NCI-H1092 treated with DMSO at 0.1 percent for 48 hours (cell line): ENCODE measurements around the gene ATXN1.

Experiments
- DNase-seq: peaks from one replicate; lab custom pipeline; 2025; lab: John Stamatoyannopoulos, UW

Gene ATXN1

DNA sequence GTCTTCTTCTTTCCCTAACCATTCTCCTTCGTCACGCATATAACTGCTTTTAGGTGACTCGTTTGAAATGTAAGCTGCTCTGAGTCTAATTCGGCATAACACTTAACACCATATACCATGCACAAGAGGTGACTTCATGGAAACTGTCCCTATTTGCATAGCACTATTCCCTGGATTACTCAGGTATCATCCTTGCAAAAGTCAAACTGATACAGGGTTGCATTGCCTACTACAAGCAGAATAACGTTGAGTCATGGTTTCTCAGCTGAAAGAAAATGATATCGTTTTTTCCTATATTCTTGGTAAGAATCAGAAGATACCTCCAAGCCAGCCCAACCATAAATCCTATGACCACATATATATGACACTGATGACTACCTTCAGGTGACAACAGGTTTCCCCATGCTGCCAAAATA, 227.5 kb downstream of the ATXN1 start:
- no peak for DNase-seq

DNA sequence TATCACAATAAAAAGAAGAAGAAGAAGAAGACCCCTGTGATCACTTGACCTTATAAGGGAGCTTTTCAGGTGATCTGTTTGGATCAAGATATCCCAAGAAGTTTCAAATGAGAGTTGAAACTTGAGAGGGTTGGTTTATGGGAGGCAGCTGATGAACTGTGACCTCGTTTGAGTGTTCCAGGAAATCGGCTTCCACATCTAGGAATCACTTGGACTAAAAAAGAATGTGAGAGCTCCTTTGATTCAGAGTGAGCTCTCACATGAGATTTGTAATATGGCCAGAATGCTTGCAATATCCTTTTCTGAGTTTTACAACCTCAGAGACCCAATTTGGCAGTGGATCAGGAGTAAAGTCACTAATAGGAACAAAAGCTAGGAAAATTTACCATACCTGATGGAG, 228.1 kb downstream of the ATXN1 start:
- DNase-seq = no peak

DNA sequence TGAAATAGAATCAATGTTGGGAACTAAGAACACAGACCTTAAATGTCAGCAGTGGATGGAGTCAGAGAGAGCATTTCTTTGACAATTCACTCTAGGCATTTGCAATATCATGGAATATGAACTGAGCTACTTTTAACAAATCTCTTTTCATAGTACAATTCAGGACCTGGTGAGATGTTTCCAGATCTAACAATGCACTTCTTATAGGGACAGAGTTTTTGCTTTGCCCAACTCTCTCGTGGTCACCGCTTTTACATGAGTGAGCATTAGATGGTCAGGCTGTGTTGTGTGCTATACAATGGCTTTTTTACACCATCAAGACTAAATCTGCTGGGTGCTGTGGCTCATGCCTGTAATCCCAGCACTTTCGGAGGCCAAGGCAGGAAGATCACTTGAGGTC, 233.6 kb downstream of the ATXN1 start:
- DNase-seq = no peak

DNA sequence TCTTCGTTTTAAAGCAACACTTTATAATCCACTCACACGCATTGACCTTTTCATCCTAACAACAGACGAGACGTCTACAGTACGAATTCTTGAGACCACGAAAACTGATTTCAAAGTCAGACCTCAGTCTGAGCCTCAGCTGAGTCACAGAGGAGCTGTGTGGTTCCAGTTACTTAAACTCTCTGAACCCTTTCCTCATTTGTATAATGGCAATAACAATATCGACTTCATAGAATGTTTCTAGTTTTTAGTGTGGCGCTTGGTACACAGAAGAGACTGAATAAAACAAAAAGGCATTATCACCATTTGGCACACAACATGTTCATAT, 236.9 kb downstream of the ATXN1 start:
- DNase-seq = no peak

DNA sequence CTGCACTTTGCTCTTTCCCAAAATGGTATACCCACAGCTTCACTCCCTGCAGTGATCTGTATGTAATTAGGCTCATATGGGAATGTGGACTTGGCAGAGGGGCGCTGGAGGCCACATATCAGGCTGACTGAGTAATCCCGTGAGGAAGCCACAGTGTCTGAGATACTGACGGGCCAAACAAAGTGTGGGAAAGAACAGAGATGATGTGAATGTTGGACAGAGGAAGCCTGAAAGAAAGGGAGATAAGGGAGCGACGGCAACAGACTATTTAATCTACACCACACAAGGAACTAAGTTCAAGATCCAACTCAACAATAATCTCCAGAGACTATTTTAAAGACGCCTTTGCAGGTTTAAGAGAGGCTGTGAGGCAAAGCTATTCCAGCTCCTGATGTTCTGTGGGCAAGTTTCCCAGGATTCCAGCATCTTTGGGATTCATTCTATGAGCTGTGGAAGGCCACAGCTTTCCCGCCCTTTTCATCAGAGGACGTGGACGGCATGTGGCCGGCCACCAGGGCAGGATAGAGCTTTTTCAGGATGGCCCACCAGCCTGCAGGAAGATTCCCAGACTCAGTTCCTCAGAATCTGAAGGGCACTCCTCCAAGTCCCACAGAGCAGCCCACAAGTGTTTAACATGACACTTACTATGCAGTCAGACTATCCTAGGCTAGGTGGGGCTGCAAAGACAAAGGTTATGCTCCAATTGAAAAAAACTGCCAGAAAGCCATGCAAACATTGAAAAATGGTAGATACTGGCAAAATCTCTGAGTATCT, 237.5 kb downstream of the ATXN1 start:
- DNase-seq = no peak

DNA sequence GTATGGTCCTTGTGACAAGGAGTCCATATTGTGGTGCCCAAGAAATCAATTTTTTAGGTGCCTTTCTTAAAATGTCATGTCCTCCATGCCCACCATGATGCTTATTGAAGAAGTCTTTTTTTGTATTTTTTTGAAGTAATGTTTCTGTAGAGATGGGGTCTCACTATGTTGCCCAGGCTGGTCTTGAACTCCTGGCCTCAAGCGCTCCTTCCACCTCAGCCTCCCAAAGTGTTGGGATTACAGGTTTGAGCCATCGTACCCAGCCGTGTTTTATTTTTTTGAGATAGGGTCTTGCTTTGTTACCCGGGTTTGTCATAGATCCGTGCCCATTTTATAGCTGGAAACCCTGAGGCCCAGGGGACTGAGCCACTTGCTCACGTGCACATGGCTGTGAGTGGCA, 238.3 kb downstream of the ATXN1 start:
- no peak for DNase-seq

DNA sequence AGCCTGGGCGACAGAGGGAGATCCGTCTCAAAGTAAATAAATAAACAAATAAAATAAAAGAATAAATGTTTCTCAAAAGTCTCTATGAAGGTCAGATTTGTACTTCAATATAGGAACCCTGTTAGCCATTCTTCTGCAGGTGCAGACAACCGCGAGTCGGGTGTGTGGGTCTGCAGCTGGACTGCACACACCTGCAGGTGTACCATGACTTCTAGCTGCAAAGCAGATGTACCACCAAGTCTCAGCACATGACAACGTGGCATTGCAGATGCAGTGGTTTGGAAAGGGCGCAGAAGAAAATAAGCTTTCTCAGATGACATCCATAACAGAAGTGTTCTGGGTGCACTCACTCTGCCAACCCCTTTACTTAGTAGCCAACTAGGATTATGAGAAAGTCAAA, 239.7 kb downstream of the ATXN1 start:
- no peak for DNase-seq

DNA sequence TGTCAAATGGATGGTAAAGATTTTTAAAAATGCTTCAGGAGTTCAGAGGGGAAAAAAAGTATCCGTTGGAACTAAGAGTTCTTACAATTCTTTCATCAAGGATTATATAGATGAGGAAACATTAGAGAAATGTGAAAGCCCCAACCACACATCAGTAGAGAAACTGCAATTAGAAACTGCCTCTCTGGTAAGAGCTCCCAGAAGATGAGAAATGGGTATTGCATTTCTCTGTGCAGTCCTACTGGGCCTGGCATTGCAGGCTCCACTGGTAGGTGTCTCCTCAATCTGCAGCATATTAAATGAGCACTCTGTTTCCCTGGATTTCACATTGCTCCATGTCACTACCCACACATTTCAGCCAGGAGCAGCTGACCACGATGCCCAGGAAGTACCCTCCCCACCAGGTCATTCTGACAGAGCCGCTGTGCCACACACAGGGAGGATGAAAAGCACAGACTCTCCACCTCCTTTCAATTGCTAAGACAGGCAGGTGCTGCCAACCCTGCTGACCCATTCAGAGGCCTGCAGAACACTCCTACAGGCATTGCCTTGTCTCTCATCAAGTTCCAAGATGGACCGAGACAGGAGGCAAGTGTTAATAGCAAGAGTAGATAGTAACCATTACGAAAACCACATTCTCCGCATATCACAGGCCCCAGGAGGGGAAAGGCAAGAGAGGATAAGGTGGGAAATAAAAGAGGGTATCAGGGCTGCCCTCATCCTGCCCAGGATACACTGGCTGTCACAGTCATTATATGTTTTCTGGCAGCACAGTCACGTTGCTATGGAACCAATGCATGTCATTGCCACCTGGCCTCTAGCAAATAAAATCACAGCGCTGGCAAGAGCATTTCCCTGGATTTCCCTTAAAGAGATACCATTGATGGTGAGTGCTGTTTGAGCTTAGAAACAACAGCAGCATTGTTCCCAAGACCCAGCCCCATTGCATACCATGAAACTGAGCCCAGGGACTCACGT, 241.7 kb downstream of the ATXN1 start:
- no peak for DNase-seq

DNA sequence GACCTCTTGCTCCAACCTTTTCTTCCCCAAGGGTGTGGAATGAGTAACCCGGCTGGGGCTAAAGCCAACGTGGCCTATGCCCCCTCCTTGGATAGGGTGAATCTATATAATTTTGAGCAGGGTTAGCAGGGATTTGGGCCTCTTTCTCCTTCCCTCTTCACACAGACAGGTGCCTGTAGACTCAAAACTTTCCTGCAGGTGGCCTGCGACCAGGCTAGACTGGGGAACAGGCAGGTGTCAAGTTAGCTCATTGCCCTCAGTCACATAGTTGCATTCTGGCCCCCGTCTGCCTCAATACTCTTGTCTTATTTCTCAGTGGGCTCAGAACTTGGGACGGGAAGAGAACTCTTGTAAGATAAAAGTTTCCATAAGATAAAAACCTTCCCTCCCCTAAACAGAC, 243.0 kb downstream of the ATXN1 start:
- DNase-seq = no peak

DNA sequence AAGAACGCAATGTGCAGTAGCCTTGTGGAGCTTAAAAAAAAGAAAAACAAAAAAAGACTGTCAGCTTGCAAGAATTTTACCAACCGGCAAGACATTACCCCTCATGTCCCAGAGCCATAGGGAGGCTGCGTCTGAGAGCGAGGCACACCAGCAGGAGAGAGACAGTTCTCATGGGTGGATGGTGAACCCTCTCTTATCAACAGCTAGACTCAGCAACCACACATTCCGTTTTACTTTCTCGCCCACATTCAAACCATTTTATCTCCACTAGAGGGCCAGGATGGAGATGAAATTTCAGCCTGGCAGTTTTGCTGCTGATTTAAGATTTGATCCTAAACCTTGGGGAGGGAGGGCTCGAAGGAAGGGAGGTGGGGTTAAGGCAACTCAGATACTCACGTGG, 247.0 kb downstream of the ATXN1 start:
- no peak for DNase-seq

DNA sequence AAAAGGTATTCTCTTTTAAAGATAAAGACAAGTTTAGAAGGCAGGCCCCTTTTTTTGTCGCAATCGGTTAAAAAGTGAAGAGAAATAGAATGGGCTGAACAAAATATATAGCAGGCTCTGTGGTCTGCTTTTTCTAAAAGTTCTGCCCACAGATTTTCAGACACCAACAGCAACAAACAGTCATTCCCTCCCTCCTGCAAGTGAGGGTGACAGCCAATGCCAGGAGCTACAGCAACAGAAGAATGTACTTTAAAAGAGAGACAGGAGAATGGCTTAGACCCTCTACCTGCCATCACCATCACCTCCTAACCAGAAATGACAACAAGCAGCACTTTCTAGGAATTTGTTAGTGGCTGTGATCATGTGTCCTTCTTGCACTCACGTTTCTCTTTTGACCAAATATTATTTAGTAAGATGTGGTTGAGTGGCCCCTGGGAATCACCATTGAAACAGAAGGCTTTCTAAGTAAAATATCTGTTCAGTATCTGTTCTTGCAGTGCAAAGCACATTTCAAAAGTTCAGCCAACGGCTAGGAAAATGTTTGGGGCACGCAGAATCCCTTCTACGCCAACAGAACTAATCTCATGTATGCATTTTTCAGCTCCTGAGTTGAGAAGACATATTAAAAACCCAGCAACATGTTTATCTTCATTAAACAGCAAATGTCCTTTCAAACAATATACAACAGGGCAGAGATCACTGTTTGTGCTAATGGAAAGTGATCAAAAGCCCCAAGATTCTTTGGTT, 248.5 kb downstream of the ATXN1 start:
- DNase-seq = no peak

DNA sequence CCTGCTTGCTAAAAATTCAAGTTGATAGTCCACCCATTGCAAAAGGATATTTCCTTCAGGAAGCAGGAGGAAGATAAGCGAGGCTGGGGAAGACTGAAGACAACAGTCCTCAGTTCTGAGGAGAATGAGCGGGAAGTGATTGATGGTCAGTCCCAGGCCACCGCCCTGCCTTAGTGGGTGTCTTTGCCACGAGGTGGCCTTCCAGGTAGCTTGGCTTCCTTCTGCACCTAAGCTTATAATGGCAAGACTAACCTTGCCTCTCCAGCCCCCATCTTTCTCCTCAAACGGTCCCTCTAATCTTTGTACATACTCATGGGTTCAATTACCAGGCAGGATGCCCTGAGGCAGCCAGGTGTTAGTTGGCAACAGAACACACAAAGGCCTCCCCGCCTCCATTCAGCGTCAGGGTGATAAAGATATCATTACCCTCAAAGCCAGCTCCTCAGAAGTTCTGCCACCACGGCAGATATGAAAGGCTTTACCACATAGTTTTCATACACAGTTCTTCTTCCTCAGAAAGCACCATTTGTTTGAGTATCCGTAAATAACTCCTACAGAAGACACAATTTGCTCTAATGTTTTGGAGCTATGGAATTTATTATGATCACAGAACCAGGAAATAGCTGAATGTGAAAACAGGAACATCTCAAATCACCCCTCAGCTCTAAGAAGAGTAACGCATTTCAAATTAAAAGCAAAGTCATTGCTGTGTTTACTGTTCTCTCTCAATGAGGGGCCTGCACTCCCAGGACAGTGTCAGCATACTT, 249.4 kb downstream of the ATXN1 start:
- DNase-seq = no peak

DNA sequence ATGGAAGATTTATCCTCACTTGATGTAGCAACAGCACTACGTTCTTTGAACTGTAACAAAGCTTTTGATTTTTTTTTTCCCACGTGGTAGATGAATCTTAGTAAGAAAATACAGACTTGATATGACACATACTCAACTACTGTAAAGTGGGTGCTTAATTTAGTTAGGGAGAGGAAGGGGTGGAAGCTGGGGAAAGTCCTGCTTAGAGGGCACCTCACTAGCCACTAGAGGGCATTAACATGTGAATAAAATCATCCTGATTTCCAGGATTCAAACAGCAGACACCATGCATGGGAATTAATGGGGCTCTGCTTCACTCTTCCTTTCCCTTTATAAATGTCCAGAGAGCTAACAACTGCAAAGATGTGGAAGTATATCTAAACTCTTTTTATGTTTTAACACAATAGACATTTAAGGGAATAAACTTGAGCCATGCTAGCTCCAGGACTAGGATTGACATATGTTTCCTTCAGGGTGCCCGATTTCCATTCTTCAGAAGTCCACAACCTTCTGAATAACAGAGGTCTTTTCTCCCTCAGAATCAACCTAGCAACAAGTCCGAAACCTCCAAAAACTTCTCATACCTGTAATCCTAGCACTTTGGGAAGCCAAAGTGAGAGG, 250.1 kb downstream of the ATXN1 start:
- DNase-seq = no peak

DNA sequence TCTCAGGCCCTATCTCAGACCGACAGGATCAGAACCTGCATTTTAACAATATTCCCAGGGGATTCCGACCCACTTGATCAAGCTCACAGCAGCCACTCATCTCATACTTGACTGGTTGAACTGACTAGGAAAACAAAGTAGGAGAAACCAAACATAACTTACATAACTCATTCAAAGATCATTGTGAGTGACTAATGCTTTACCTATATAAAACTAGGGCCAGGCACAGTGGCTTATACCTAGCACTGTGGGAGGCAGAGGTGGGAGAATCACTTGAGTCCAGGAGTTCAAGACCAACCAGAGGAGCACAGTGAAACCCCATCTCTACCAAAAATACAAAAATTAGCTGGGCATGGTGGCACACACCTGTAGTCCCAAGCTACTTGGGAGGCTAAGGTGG, 251.0 kb downstream of the ATXN1 start:
- no peak for DNase-seq

DNA sequence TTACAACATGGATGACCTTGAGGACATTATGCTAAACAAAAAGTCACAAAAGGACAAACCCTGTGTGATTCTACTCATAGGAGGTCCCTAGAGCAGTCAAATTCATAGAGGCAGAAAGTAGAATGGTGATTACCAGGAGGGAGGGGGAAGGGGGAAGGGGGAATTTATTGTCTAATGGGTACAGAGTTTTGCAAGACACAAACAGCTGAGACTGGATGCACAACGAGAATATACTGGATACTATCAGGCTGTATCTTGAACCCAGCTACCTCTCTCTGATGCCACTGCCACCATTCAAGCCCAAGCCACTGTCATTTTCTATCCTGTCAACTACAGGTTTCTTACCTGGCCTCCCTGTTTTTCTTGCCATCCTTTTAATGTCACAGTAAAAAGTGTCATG, 252.3 kb downstream of the ATXN1 start:
- no peak for DNase-seq

DNA sequence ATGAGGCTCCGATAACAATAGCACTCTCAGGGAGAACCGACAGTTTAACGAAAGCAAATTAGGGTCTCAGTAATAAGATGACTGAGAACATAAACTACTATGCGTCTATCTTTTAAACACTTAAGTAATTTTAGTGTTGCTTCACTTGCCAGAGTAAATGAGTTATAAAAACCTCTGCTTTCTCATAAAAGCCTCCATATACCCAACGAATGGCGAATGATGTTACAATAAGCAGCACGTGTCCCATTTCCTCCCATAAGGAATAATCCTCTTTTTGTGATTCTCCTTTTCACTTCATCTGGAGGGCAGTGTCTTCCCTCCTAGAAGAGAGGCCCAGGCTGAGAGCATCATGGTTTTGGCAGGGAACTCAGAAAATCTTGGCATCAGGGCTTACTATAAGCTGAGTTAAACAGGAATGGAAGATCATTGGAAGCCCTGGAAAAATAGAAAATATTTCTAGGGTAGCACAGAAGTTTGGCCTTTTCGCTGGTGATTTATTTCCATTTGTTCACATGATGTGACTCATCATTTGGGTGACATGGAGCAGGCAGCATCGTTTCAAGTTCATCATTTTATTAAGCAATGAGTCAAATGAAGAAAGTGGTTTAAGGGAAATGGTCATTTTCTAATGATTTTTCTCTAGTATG, 255.4 kb downstream of the ATXN1 start:
- no peak for DNase-seq

DNA sequence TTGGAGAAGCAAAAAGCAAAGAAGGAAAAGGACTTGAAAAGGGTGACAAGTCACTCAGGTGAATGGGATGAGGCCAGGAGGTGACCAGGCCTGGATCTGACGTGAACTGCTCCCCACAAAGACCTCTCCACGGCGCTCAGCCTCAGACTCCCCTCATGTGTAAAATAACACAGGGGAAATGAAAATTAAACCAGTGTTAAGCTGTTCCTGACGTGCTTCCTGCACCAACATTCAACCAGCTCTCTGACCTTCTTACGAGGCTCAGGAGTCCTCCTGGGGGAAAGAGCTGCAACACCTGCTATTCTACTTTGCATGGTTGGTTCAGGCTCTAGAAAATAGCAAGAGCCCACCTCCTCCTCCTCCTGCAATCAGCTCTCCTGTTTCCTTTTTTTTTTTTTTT, 256.7 kb downstream of the ATXN1 start:
- DNase-seq = no peak

DNA sequence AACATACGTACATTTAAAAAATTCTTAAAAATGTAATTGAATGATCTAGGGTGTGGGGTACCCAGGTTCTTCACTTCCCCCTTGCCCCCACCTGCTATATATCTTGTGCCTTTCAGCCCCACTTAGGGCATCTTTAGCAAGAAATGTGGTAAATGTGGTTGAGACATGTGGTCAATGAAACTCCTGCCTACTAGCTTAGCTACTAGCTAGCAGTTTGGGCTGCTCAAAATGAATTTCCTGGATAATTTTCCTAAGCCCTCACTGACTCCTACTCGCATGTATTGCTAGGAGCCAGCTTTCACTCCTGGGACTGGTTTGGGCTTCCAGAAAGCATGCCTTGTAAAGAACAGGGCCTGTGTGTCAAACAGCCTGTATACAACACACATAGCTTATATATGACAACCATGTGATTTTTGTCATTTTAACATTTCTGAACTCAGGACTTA, 257.3 kb downstream of the ATXN1 start:
- DNase-seq = no peak

DNA sequence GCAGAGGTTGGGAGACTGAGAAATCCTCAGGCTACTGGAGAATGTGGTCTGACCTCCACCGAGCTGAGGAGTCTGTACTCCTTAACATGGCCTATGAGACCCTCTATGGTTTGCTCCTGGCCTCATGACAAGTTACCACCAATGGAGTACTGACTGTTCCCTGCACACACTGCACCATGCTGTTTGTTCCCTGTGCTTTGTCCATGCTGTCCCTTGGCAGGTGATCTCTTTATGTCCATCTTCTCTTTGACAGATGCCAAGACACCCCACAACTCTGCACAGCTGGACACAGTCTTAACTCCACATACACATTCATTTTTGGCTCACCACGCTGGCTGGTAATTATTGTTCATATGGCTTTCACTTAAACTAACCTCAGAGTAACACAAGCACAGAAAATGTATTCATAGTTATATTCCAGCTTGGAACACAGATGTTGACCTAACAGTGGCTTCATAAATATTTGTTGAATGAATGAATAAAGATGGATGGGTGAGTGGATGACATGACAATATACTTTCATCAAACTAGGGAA, 258.0 kb downstream of the ATXN1 start:
- no peak for DNase-seq

DNA sequence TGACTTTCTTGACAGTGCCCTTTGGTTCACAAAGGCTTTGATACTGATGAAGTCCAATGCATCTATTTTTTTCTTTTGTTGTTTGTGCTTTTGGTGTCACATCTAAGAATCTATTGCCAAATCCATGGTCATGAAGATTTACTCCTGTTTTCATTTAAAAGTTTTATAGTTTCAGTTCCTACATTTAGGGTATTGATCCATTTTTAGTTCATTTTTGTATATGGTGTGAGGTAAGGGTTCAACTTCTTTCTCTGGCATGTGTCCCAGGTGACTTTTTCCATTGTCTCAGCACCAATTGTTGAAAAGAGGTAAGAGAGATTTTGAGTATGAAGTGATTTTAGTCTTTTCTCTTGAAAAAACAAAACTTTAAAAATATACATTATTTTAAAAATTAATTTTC, 262.3 kb downstream of the ATXN1 start:
- DNase-seq = no peak

DNA sequence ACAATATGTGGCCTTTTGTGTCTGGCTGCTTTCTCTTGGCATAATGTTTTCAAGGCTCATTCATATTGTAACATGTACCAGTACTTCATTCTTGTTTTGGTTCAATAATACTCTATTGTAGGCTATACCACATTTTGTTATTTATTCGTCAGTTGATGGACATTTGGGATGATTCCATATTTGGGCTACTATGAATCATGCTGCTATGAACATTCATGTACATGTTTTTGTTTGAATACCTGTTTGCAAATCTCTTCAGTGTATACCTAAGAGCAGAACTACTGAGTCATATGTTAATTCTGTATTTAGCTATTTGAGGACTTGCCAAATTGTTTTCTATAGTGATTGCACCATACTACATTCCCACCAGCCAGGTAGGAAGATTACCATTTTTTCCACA, 263.0 kb downstream of the ATXN1 start:
- no peak for DNase-seq
